C4-2B (cell line): ENCODE measurements around the gene ORAI3.

ENCODE experiments used
- CTCF ChIP-seq: fragments of 450-650 bp; conservative IDR thresholded peaks from 2 replicates; pipeline ENCODE4 v1.5.1; 2017; ENCODE audit warnings: mild to moderate bottlenecking
- ZFX ChIP-seq: fragments of 450-650 bp; IDR thresholded peaks from 2 replicates; pipeline ENCODE4 v1.6.1; 2017

DNA sequence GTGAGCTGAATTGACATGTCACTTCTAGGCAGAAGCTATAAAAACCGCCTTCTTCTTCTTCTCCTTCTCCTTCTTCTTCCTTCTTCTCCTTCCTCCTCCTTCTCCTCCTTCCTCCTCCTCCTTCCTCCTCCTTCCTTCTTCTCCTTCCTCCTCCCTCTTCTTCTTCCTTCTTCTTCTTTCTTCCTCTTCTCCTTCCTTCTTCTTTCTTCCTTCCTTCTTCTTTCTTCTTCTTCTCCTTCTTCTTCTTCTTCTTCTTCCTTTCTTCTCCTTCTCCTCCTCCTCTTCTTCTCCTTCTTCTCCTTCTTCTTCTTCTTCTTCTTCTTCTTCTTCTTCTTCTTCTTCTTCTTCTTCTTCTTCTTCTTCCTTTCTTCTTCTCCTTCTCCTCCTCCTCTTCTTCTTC is 30.3 kb upstream of the ORAI3 start:
- TF ChIP-seq CTCF (no peak), ZFX (no peak)
